PFSK-1 (cell line): Measurements from ENCODE around the gene AFF2.

Source experiments
- FOXP2 ChIP-seq: optimal IDR thresholded peaks from 2 replicates; pipeline ENCODE3; 2011; ENCODE audit warnings: borderline replicate concordance, control low read depth, inconsistent platforms; ENCODE audit not compliant: insufficient read depth; ENCODE audit errors: extremely low read length, extremely low read depth
- POLR2AphosphoS5 ChIP-seq: IDR thresholded peaks from 2 replicates; pipeline ENCODE4 v1.6.1; 2012; ENCODE audit warnings: low read depth, mild to moderate bottlenecking, control low read depth, low read length, moderate library complexity
- REST ChIP-seq, 2 experiments: IDR thresholded peaks; 2 replicates each; pipeline versions ENCODE4 v1.6.1 to v1.8.0; 2011 to 2012; ENCODE audit warnings: low read depth in 2 of 2, low read length in 2 of 2, control low read depth in 1 of 2, inconsistent platforms in 1 of 2, mild to moderate bottlenecking in 1 of 2, moderate library complexity in 1 of 2; ENCODE audit not compliant: insufficient read depth in 1 of 2
- SIN3A ChIP-seq: IDR thresholded peaks from 2 replicates; pipeline ENCODE4 v1.6.1; 2012; ENCODE audit warnings: mild to moderate bottlenecking, low read length, moderate library complexity, borderline replicate concordance; ENCODE audit not compliant: insufficient read depth
- TAF1 ChIP-seq: IDR thresholded peaks from 2 replicates; pipeline ENCODE4 v1.6.1; 2012; ENCODE audit warnings: low read length, control low read depth, borderline replicate concordance; ENCODE audit not compliant: insufficient read depth

The AFF2 gene

GRCh38 chrX:148573119-148573518, 72.7 kb downstream of the AFF2 start:
- no peak for TF ChIP-seq POLR2AphosphoS5
- TF ChIP-seq TAF1: no peak
- TF ChIP-seq SIN3A: no peak

GRCh38 chrX:148574237-148574973, 74.0 kb downstream of the AFF2 start:
- TF ChIP-seq FOXP2 (no peak), POLR2AphosphoS5 (no peak)

- TF ChIP-seq SIN3A (no peak), REST (IDR thresholded peaks at IDR 0.05; ENCODE audit: insufficient read depth in 1 of 2, low read depth in 2 of 2, low read length in 2 of 2) (no peak), FOXP2 (no peak), POLR2AphosphoS5 (no peak), TAF1 (no peak)
Measured at GRCh38 chrX:148576396-148576795, 76.0 kb downstream of the AFF2 start.

GRCh38 chrX:148577741-148578140, 77.3 kb downstream of the AFF2 start:
- no peak for TF ChIP-seq SIN3A
- no peak for TF ChIP-seq REST (IDR thresholded peaks at IDR 0.05; ENCODE audit: insufficient read depth in 1 of 2, low read depth in 2 of 2, low read length in 2 of 2)

GRCh38 chrX:148580016-148580415, 79.6 kb downstream of the AFF2 start:
- no peak for TF ChIP-seq REST (IDR thresholded peaks at IDR 0.05; ENCODE audit: insufficient read depth in 1 of 2, low read depth in 2 of 2, low read length in 2 of 2)
- TF ChIP-seq TAF1: no peak
- TF ChIP-seq FOXP2: no peak
- TF ChIP-seq SIN3A: no peak
- TF ChIP-seq POLR2AphosphoS5: no peak

GRCh38 chrX:148582353-148582752, 81.9 kb downstream of the AFF2 start:
- no peak for TF ChIP-seq REST (IDR thresholded peaks at IDR 0.05; ENCODE audit: insufficient read depth in 1 of 2, low read depth in 2 of 2, low read length in 2 of 2)
- TF ChIP-seq FOXP2: no peak
- TF ChIP-seq SIN3A: no peak
- TF ChIP-seq TAF1: no peak
- no peak for TF ChIP-seq POLR2AphosphoS5
